COLO668 (cell line): ENCODE data around the gene ANKS1A.

Experiments used
- DNase-seq: peaks from one replicate; lab custom pipeline; 2025; ENCODE audit not compliant: unreplicated experiment; lab: John Stamatoyannopoulos, UW

The ANKS1A gene

GRCh38 chr6:35051396-35051795 is 162.3 kb downstream of the ANKS1A start:
- no peak for DNase-seq

- DNase-seq = no peak
Observed at GRCh38 chr6:35051997-35052583, 163.0 kb downstream of the ANKS1A start.

- no peak for DNase-seq
Observed at GRCh38 chr6:35052694-35053565, 163.9 kb downstream of the ANKS1A start.

DNA sequence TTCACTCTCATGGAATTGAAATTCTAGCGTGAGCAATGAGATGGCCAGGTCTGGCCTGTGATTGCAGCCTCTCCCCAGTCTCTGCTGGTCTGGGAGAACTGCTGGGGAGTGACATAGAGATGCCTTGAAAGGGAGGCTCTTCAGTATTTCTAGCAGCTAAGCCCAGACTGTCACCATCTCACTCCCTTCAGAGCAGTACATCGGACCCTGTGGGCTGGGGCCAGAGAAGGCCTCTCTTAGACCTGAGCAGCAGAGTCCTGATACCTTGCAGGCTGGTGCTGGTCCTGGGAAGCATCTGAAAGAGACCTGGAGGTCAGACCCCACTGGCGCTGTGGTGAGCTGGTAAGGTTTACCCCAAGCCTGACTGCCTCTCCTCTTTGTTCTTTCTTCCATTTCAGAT is 164.6 kb downstream of the ANKS1A start:
- no peak for DNase-seq

DNA sequence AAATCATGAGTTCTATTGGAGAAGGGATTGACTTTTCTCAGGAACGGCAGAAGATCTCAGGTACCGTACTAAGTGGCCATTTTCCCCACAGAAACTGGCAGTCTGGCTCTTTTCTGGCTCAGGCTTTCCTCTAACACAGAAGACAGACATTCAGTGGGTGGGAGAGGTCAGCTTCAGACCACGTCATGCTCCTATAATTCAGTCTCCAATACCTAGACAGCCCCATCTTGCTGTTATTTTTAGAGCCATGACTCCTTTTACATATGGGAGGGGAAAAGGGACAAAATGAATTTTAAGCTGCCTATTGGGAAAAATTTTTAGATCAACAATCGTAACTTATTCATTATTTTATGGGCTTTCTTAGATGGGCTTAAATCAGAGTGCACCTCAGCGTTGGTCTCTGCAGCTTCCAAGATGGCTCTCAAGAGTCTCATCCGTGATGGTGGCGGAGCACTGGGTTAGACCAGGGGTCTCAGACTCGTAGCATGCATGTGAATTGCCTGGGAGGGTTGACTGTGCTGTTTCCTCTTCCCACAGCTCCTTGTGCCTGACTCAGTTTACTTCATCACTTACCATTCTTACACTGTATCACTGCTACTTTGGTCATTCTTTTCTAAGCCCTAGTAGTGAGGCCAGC is 165.2 kb downstream of the ANKS1A start:
- DNase-seq = no peak

- no peak for DNase-seq
Observed at GRCh38 chr6:35054743-35055130, 165.7 kb downstream of the ANKS1A start.

GRCh38 chr6:35055891-35056290 is 166.8 kb downstream of the ANKS1A start:
- no peak for DNase-seq

DNA sequence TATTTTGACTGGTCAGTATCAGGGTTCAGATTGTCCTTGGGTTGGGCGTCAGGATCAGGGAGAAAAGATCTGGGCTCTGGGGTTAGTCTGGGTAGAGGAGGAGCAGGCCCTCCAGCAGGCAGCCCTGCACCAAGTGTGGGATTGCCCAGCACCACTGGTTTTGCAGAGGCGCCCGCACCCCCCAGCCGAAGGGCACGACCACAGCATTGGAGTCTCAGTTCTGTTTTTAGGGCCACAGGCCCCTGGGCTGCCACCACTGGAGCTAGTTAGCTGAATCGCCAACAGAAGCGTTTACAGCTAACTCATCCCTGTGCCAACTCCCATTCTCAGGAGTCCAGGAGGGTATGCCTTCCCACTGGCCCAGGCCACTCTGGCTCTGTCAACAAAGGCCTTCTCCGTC is 167.9 kb downstream of the ANKS1A start:
- no peak for DNase-seq

DNA sequence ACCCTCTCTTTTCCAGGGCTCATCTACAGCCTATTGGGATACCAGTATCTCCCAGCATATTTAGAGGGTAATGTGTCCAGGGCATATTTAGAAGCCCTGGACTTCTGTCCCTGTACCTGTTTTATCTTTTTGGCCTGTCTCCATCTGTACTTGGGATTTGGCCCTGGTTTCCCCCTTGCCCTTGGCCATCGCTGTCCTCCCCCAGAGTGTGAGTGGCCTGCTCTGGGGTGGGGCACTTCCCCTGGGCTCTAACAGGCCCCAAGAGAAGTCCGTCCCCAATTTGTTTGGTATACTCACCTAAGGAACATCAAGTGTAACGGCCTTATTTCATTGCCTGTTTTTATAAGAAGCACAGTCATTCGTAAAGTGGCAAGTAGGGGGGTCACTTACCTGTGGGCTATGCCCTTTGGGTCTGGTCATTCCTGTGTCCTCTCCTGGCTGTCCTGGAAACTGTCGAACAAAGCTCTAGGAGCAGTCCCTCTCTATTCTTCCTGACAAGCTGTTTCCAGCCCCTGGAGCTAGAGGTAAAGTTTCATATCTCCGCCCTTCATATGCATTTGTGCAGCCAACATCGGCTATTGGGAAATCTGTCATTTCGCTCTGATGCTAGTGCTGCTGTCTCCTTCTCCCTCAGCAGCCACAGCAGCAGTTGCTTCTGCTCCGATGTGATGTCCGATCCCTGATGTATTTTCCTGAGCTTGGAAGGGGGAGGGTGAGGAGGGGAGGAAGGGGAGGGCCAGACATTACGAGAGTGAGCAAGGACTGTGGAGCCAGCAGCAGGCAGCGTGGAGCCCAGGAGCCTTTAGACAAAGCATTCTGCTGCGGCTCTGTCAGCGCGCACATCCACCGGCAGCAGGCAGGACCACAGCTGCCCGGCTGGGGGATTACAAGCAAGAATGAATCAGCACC is 168.6 kb downstream of the ANKS1A start:
- DNase-seq = no peak

DNA sequence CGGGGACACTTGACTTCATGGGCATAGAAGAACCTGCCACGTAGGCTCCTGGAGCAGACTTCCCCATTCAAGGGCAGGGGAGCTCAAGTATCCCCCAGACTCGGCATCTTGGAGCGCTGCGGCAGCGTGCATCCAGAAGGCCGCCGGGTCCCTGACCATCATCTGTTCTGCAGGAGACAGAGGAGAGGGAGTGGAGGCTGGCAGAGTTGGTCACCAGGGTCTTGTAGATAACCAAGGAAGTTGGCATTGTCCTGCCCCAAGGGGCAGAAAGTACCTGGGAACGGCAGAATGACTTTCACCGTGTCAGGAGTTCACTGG is 169.3 kb downstream of the ANKS1A start:
- DNase-seq = no peak

DNA sequence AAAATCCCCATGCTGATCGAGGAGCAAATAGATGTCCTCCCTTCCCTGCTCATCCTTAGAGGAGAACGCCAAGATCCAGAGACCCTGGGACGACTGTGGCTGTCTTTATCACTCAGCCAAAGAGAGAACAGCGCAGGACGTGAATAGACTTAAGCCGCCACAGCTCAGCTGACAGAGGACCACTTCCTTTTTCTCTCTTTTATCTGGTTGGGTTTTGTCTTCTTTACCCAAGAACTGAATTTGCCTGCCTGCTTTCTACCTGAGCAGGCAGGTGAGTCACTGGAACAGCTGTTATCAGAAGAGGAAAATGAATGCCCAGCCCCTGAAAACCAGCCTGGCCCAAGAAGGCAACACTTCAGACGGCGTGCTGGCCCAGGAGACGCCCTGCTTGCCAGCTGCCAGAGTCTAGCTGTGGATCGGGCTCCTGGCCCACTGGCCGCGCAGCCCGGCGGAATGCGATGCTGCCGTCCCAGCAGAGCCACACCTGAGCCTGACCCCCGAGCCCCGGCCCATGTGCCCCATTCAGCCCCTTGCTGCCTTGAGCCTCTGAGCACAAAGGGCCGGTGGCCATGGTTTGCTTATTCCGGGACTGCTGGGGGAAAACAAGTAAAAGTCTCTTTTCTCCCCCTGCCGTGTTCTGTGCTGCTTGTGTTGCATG is 169.9 kb downstream of the ANKS1A start:
- no peak for DNase-seq

GRCh38 chr6:35059596-35060345 is 170.7 kb downstream of the ANKS1A start:
- DNase-seq = no peak

- no peak for DNase-seq
Observed at GRCh38 chr6:35061102-35061615, 172.1 kb downstream of the ANKS1A start.

DNA sequence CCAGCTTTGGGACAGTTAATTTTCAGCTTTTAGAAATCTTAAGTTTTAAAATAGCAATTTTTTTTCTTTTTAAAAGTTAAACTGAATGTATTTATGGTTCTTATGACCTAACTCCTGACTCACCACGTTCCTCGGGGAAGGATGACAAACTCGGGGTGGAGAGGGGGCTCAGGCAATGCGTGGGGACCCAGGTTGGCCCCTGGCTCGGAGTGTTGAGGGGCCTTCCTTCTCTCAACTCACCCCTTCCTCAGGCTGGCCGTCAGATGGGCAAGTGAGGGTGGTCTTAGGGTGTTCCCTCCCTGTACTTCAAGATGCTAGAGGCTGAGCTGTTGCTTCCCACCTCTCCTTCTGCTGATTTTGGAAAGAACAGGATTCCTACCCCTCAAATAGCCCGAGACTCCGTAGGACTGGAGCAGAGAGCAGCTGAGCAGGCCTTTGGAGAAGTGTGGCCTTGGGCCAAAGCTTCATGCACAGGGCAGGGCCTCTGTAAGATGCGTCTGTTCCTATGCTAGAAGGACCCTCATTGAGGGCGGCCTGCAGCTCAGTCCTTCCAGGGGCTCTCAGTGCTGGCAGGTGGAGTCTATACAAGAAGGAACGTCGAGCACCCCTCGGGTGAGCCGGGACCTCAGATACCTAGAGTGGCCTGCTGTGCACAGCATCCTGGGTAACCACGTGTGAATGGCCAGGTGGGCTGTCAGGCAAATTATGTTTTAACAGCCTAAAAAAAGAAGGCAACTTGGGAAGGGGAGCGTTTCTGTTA is 172.8 kb downstream of the ANKS1A start:
- no peak for DNase-seq

DNA sequence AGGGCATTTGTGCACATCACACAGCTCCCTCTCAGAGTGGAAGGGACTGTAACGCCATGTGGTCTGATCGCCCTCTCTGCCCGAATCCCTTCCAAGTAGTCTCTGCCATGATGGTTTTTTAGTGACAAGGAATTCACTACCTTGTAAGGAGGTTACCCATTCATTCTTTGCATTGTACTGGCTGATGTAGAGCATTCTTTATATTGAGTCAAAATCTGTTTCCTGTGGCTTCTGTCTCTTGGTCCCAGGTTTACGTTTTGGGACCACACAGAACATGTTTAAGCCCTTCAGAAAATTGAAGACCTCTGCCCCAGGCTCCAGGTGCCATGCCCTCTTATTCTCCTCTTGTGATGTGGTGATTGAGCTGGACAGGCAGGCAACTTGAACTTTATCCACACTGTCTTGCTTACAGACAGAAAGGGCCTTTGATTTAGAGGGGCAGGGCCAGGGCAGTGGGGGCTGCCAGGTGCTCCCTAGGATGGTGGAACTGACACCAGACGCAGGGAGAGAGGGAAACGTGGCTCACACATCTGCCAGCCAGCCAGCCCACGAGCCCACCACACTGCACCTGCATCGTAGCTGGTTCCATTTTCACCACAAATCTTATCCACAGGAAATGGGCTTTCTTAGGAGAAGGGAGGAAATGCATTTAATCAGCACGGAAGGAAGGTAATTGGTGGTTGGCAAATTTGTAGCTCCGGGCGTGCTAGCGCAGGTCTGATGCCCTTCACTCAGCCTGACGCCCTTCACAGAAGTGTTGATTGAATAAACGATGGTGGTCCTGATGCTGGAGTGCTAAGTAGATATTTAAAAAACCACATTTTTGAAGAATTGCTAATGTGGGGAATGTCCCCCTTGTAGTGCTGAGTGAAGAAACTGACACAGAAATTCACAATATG is 173.9 kb downstream of the ANKS1A start:
- no peak for DNase-seq

GRCh38 chr6:35063701-35064280 is 174.7 kb downstream of the ANKS1A start:
- DNase-seq = no peak

GRCh38 chr6:35064290-35064689 is 175.2 kb downstream of the ANKS1A start:
- DNase-seq = no peak
